GM23338 (cell line): ENCODE data around the gene DLK1. TPM values are rescaled to one million over a fixed set of nuclear protein-coding genes. Genes with fewer than 3 reads are reported as not detected.

Source experiments
- ATAC-seq: fragments of 200-7000 bp; cut with Tn5 transposase; 3 replicates; pipeline ENCODE4 v1.9.1; 2020
- DNase-seq: peaks from one replicate; pipeline ENCODE4 v3.0.0-alpha.2; 2015; ENCODE audit warnings: low spot score
- H2AFZ ChIP-seq: fragments of 200-600 bp; sonication (generic); 2 replicates; pipeline ENCODE4 v1.8.0; 2016; ENCODE audit warnings: antibody characterized with exemption, mild to moderate bottlenecking, moderate library complexity
- H3F3A ChIP-seq: fragments of 200-600 bp; sonication (generic); replicated peaks from 2 replicates; pipeline ENCODE4 v1.8.0; 2017; ENCODE audit warnings: antibody characterized with exemption, mixed run types, low read depth
- H3K27ac ChIP-seq: fragments of 200-600 bp; sonication (generic); 2 replicates; pipeline ENCODE4 v1.6.1; 2016; ENCODE audit warnings: low read depth
- H3K27me3 ChIP-seq: fragments of 200-600 bp; sonication (generic); 2 replicates; pipeline ENCODE4 v1.8.0; 2016; ENCODE audit warnings: mild to moderate bottlenecking, mixed run types, moderate library complexity; ENCODE audit not compliant: insufficient read depth
- H3K36me3 ChIP-seq: fragments of 200-600 bp; sonication (generic); 2 replicates; pipeline ENCODE4 v1.8.0; 2016; ENCODE audit warnings: mild to moderate bottlenecking; ENCODE audit not compliant: insufficient read depth
- H3K4me1 ChIP-seq: fragments of 200-600 bp; sonication (generic); 2 replicates; pipeline ENCODE4 v1.8.0; 2016; ENCODE audit warnings: mild to moderate bottlenecking, moderate library complexity; ENCODE audit not compliant: insufficient read depth
- H3K4me2 ChIP-seq: fragments of 200-600 bp; sonication (generic); 2 replicates; pipeline ENCODE4 v1.7.1; 2017; ENCODE audit warnings: mixed run types
- H3K4me3 ChIP-seq: fragments of 200-600 bp; sonication (generic); 2 replicates; pipeline ENCODE4 v1.6.1; 2016; ENCODE audit warnings: mixed run types
- H3K79me2 ChIP-seq: fragments of 200-600 bp; sonication (generic); replicated peaks from 2 replicates; pipeline ENCODE4 v1.8.0; 2017; ENCODE audit warnings: mild to moderate bottlenecking; ENCODE audit not compliant: insufficient read depth
- H3K9me2 ChIP-seq: fragments of 200-600 bp; sonication (generic); 2 replicates; pipeline ENCODE4 v1.8.0; 2017; ENCODE audit not compliant: insufficient read depth
- H4K20me1 ChIP-seq: fragments of 200-600 bp; sonication (generic); replicated peaks from 2 replicates; pipeline ENCODE4 v1.8.0; 2017; ENCODE audit warnings: mild to moderate bottlenecking; ENCODE audit not compliant: insufficient read depth
- H3K27ac Mint-ChIP-seq: 2 replicates; pipeline ENCODE4 v1.8.0; 2020; ENCODE audit warnings: inconsistent platforms, mild to moderate bottlenecking, moderate library complexity, mixed read lengths
- H3K27me3 Mint-ChIP-seq: 3 replicates; pipeline ENCODE4 v1.8.0; 2022; ENCODE audit warnings: low read depth, mild to moderate bottlenecking, moderate library complexity, mixed read lengths, inconsistent platforms; ENCODE audit not compliant: insufficient read depth, poor library complexity
- H3K36me3 Mint-ChIP-seq: 3 replicates; pipeline ENCODE4 v1.8.0; 2021; ENCODE audit warnings: low read depth, mild to moderate bottlenecking, inconsistent platforms, moderate library complexity, mixed read lengths
- H3K4me1 Mint-ChIP-seq: 3 replicates; pipeline ENCODE4 v1.8.0; 2020; ENCODE audit warnings: mild to moderate bottlenecking, inconsistent platforms, mixed read lengths
- H3K4me3 Mint-ChIP-seq: 3 replicates; pipeline ENCODE4 v1.8.0; 2021; ENCODE audit warnings: moderate library complexity, mild to moderate bottlenecking, inconsistent platforms, mixed read lengths
- H3K9me3 Mint-ChIP-seq: 3 replicates; pipeline ENCODE4 v1.8.0; 2020; ENCODE audit warnings: moderate library complexity, mild to moderate bottlenecking, inconsistent platforms, mixed read lengths
- CREB1 ChIP-seq: fragments of 250-450 bp; sonication (Bioruptor Pico); IDR thresholded peaks from 2 replicates; pipeline ENCODE4 v1.5.0; 2020; ENCODE audit warnings: low read depth, mild to moderate bottlenecking, moderate library complexity
- CTCF ChIP-seq, 2 experiments: fragments of 200-600 bp in 1 of 2; sonication (generic) in 1 of 2; conservative IDR thresholded peaks; 2 replicates each; pipeline versions ENCODE4 v1.5.1 to v1.6.1; 2016 to 2017; ENCODE audit warnings: antibody characterized with exemption in 2 of 2, low read depth in 2 of 2, mild to moderate bottlenecking in 2 of 2, moderate library complexity in 1 of 2
- ETS1 ChIP-seq: IDR thresholded peaks from 2 replicates; pipeline ENCODE4 v1.6.1; 2016; ENCODE audit warnings: antibody characterized with exemption
- EZH2 ChIP-seq: fragments of 200-600 bp; sonication (generic); IDR thresholded peaks from one replicate; pipeline ENCODE4 v1.8.0; 2017; ENCODE audit warnings: antibody characterized with exemption, mild to moderate bottlenecking, low read depth; ENCODE audit not compliant: unreplicated experiment
- EZH2phosphoT487 ChIP-seq: fragments of 200-600 bp; sonication (generic); IDR thresholded peaks from one replicate; pipeline ENCODE4 v1.8.1; 2018; ENCODE audit warnings: antibody characterized with exemption; ENCODE audit not compliant: unreplicated experiment
- JUNB ChIP-seq: IDR thresholded peaks from one replicate; pipeline ENCODE4 v1.6.1; 2016; ENCODE audit warnings: antibody characterized with exemption; ENCODE audit not compliant: unreplicated experiment
- NANOG ChIP-seq: IDR thresholded peaks from 2 replicates; pipeline ENCODE4 v1.6.1; 2016; ENCODE audit warnings: antibody characterized with exemption, borderline replicate concordance
- POLR2AphosphoS5 ChIP-seq: IDR thresholded peaks from 2 replicates; pipeline ENCODE4 v1.6.1; 2016; ENCODE audit warnings: antibody characterized with exemption, low read depth
- REST ChIP-seq: IDR thresholded peaks from one replicate; pipeline ENCODE4 v1.6.1; 2018; ENCODE audit warnings: antibody characterized with exemption; ENCODE audit not compliant: unreplicated experiment
- STAT1 ChIP-seq: IDR thresholded peaks from one replicate; pipeline ENCODE4 v1.6.1; 2016; ENCODE audit warnings: antibody characterized with exemption; ENCODE audit not compliant: unreplicated experiment
- ZNF114 ChIP-seq: fragments of 250-450 bp; sonication (Bioruptor Pico); IDR thresholded peaks from 2 replicates; pipeline ENCODE4 v1.5.0; 2020; ENCODE audit warnings: mild to moderate bottlenecking, moderate library complexity
- ZNF331 ChIP-seq: fragments of 250-450 bp; sonication (Bioruptor Pico); IDR thresholded peaks from 2 replicates; pipeline ENCODE4 v1.5.0; 2020; ENCODE audit warnings: low read depth, mild to moderate bottlenecking, moderate library complexity
- ZNF462 ChIP-seq: fragments of 250-450 bp; sonication (Bioruptor Pico); IDR thresholded peaks from 2 replicates; pipeline ENCODE4 v1.5.0; 2020; ENCODE audit warnings: mild to moderate bottlenecking, moderate library complexity
- polyA plus RNA-seq: library from polyadenylated mRNA; unstranded; fragments of >200 nt; fragmentation: Nextera tagmentation; extraction: Ambion mirVana; gene quantifications from 2 replicates; pipeline ENCODE4 v1.2.1, GENCODE V29; 2016
- total RNA-seq: library from RNA; depleted of rRNA; stranded (reverse); fragments of >200 nt; shearing (Covaris generic); gene quantifications from 2 replicates; pipeline ENCODE4 v1.2.3, GENCODE V29; 2014

Gene DLK1
- total and polyA plus RNA-seq, 2 experiments from 2014 or later: 1.1 to 1.2 TPM

GRCh38 chr14:100783630-100784370 lies 57.1 kb downstream of the DLK1 start:
- H3K27ac Mint-ChIP-seq: no peak overlapping the region
- DNase-seq: no peak
- no peak for TF ChIP-seq CTCF (conservative IDR thresholded peaks at IDR 0.05; ENCODE audit: low read depth in 2 of 2)
- no peak for TF ChIP-seq POLR2AphosphoS5
- no peak for TF ChIP-seq CREB1 (CRISPR knock-in tag)
- no peak for TF ChIP-seq REST
- TF ChIP-seq EZH2: no peak
- TF ChIP-seq JUNB: no peak
- no peak for TF ChIP-seq STAT1
- TF ChIP-seq ETS1: no peak
- no peak for TF ChIP-seq ZNF114 (CRISPR knock-in tag)
- TF ChIP-seq ZNF331 (CRISPR knock-in tag): no peak
- TF ChIP-seq EZH2phosphoT487: no peak
- TF ChIP-seq ZNF462: no peak
- TF ChIP-seq NANOG: no peak

More at GRCh38 chr14:100783630-100784370, 57.1 kb downstream of the DLK1 start:
- no peak overlapping the region for H3K27ac ChIP-seq
- no peak overlapping the region for H2AFZ ChIP-seq
- peaks cover 11% of the 10 kb centered on the region for H3K27me3 Mint-ChIP-seq
- no peaks in the 10 kb centered on the region for H3K36me3 Mint-ChIP-seq
- no peaks in the 10 kb centered on the region for H3K27me3 ChIP-seq
- no peaks in the 10 kb centered on the region; the same call in 2 of the 3 replicates for H3K9me3 Mint-ChIP-seq
- H3K4me3 ChIP-seq: no peak overlapping the region
- H3K4me1 Mint-ChIP-seq: peaks cover 6% of the 10 kb centered on the region
- no peak overlapping the region for H3K4me3 Mint-ChIP-seq
- no peaks in the 10 kb centered on the region for H3K79me2 ChIP-seq
- H3K4me2 ChIP-seq: no peak overlapping the region
- H3K9me2 ChIP-seq: no peaks in the 10 kb centered on the region
- no peaks in the 10 kb centered on the region for H3K36me3 ChIP-seq
- H4K20me1 ChIP-seq: no peaks in the 10 kb centered on the region
- no peaks in the 10 kb centered on the region for H3F3A ChIP-seq
- peak; percentile 25; the same call in 2 of the 3 replicates for ATAC-seq
- H3K4me1 ChIP-seq: no peaks in the 10 kb centered on the region
